Stimulated activated CD8-positive, alpha-beta memory T cell treated with anti-CD3 and anti-CD28 coated beads, Interleukin-4, amount 100 ng/mL, for 48 hours (primary cell): Measurements from ENCODE around the gene PTPRG.

Experiments
- DNase-seq: peaks from one replicate; pipeline ENCODE4 v3.0.0-alpha.2; 2020

PTPRG gene

DNA sequence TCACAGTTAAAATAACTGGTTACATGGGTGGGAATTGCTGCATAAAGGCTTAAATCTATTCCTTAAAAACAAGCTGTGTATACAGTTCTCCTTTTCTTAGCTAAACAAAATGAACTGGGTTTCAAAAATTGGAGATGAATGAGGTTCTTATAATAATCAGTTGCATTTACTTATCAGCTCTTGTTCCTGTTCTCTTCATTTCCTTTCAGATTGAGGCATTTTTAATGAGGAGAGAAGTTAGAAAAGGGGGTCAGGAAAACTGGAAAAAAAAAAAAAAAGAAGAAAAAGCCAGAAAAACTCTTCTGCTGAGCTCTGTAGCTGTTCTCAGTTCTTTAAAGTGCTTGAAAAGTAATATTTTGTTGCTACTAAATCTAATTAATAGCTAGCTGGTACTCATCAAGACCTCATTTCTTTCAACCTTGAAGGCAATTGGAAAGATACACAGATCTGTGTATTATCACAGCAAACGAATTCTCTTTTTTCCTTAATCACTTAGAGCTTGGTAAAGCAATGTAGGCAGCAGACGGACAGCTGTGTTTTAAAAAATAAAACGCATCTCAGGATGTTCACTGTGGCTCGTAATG is 32.2 kb downstream of the PTPRG start:
- DNase-seq: no peak

- no peak for DNase-seq
These were observed 33.0 kb downstream of the PTPRG start for GRCh38 chr3:61594144-61594963.

- DNase-seq: no peak
These were observed 33.6 kb downstream of the PTPRG start for GRCh38 chr3:61594964-61595285.

- no peak for DNase-seq
These were observed 33.9 kb downstream of the PTPRG start for GRCh38 chr3:61595288-61595687.

DNA sequence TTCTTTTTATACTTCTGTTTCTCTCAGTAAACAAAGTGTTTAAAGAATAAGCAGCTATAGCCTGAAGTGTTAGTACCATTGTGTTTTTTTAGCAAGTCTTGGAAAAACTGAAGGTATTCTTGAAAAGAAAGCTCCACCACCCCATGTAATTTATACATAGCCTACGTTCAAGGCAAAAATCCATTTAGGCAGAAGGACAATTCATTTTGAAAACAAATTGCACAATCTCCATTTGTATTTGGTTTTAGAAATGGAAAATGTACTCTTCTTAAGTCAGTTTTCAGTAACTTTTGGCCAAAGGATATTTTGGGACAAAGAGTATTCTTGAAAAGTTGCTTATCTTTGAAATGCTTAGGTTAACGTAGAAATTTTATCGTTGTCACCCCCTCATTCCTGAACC is 34.5 kb downstream of the PTPRG start:
- DNase-seq: no peak

GRCh38 chr3:61597906-61598305 is 36.5 kb downstream of the PTPRG start:
- DNase-seq: no peak

DNA sequence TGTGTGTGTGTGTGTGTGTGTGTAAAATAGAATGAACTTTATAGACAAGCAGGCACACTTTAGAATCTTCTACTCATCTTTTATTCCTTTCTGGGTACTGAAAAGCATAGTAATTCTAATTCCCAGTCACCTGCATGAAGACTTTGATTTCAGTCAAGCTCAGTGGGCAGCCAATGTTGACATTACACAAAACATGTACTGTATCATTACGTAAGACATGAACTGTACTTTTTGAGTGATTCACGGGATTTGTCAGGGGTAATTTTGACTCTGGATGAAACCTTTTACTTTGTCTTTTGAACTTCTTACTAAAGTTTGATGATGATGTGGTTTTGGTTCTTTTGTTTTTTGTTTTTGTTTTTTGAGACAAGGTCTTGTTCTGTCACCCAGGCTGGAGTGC is 38.8 kb downstream of the PTPRG start:
- DNase-seq: no peak

DNA sequence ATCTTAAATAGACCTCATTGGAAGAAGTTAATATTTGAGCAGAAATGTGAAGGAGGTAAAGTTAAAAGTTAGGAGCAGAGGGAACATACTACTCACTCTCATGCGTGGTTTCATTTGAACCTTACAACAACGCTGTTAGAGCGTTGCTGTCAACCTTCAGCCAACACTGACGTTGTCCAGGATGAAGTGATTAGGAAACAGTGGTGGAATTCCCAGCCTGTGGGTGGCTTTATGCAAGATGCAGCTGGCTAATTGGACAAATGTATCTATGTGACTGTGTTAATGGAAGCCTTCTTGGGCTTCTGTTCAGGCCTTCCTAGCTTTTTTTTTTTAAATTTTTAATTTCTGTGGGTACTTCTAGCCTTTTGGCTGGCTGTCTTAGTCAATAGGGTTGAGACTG is 40.5 kb downstream of the PTPRG start:
- DNase-seq: no peak

GRCh38 chr3:61602466-61602865 is 41.1 kb downstream of the PTPRG start:
- DNase-seq: no peak

DNA sequence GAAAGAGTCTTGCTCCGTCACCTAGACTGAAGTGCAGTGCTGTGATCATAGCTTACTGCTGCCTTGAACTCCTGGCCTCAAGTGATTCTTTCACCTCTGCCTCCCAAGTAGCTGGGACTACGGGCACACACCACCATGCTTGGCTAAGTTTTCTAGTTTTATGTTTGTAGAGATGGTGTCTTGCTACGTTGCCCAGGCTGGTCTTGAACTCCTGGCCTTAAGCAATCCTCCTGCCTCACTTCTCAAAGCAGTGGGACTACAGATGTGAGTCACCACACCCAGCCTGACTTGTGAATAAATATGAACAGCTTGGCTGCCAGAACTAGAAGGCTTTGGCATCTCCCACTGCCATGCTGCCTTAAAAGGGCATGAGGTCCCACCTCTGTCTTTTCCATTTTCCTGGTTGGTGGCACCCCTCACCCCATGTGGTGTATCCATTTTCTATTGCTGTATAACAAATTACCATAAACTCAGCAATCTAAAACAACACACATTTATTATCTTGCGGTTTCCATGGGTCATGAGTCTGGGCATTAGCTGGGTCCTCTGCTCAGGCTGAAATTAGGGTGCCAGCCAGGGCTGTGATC is 44.3 kb downstream of the PTPRG start:
- DNase-seq: no peak

DNA sequence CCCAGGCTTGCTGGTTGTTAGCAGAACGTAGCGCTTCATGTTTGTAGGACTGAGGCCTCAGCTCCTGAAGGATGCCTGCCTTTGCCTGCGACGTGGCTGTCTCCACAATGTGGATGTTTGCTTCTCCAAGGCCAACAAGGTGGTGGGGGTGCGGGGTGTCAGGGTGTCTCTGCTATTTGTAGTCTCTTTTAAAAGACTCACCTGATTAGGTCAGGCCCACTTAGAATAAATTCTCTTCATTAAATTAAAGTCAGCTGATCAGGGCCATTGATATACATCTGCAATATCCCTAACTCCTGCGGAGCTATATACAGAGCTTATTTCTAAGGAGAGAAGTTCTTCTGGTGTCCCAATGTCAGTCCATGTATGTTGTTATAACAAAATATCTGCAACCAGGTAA is 44.8 kb downstream of the PTPRG start:
- DNase-seq: no peak

DNA sequence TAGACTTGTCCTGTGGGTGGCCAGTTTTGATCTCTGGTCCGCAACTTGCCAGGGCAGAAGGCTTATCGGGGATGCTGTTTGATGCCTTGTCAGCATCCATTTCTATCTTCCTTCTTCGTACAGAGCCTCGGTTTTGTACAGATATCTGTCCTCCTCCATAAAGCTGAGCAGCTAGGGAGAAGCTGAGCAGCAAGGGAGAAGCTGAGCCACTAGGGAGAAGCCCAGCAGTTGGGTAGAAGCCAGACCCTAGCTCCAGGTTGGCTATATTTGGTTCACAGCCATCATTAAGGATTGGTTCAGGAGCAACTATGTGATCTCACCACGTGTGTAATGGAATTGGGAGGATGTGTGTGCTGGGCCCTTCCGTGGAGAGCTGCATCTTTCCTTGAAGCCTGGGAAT is 46.7 kb downstream of the PTPRG start:
- DNase-seq: no peak

DNA sequence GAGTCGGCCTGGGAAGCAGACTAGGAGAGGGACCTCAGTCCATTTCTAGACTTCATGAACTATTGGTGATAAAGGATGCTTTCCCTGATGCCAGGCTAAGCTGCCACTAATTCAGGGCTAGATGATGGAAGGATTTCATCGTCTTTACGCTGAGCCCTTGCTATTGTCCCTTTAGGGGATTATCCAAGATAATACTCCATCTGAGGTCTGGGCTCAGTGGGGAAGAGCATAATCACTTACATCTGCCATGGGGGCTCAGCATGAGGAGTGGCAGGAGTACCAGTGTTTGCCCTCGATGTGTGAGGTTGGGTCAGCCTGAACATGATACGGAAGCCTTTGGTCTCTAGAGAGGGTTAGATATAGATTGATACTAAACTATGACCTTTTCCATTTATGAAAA is 47.3 kb downstream of the PTPRG start:
- no peak for DNase-seq

GRCh38 chr3:61610316-61610715 is 48.9 kb downstream of the PTPRG start:
- no peak for DNase-seq

- DNase-seq: no peak
These were observed 51.1 kb downstream of the PTPRG start for GRCh38 chr3:61612211-61613194.

GRCh38 chr3:61613666-61614065 is 52.3 kb downstream of the PTPRG start:
- no peak for DNase-seq

DNA sequence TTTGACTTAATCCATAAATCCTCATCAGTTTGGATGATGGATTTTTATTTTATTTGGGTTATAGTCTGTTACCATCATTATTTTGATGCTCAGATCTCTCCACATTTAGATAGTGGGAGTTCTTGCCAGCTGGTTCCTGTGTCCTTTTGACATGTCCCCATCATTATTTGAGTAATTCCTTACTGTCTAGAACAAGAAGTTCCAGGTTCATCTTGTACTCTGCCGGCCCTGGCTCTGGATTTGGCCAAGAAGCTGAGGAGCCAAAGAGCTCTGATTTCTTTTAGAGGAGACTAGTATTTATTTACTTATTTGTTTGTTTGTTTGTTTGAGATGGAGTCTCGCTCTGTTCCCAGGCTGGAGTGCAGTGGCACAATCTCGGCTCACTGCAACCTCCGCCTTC is 54.3 kb downstream of the PTPRG start:
- no peak for DNase-seq

- no peak for DNase-seq
These were observed 55.2 kb downstream of the PTPRG start for GRCh38 chr3:61616586-61616985.

GRCh38 chr3:61617041-61617440 is 55.7 kb downstream of the PTPRG start:
- DNase-seq: no peak

GRCh38 chr3:61617651-61618050 is 56.3 kb downstream of the PTPRG start:
- no peak for DNase-seq

DNA sequence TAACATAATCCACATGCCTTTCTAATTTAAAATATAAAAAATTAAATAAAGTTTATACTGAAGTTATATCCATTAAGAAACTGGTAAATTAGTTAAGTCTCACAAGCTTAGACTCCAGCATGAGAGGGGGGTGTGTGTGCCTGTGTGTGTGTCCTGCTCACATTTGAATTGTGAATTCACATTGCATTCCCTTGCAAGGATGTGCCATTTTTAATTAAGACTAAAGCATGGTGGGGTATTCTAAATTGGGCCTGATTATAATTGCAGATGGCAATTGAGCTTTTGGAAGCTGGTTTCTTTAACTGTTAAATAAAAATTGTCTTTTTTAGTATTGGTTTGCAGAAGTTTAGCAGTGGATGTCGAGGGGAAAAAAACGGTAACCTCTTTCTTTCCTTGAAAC is 56.9 kb downstream of the PTPRG start:
- DNase-seq: no peak

GRCh38 chr3:61618871-61619270 is 57.5 kb downstream of the PTPRG start:
- DNase-seq: no peak

GRCh38 chr3:61620073-61620472 is 58.7 kb downstream of the PTPRG start:
- DNase-seq: no peak
